HL-60 (cell line): ENCODE data around the gene ETNK2.

ENCODE experiments used
- DNase-seq, 2 experiments: peaks; one replicate each; pipeline ENCODE4 v3.0.0-alpha.2; 2010 to 2020; ENCODE audit warnings: low read depth in 1 of 2, low spot score in 1 of 2
- H3K27ac ChIP-seq: fragments of 250-450 bp; sonication (Bioruptor Pico); replicated peaks from 2 replicates; pipeline ENCODE4 v1.5.1; 2020; ENCODE audit warnings: mild to moderate bottlenecking, moderate library complexity
- H3K27me3 ChIP-seq: fragments of 250-450 bp; sonication (Bioruptor Pico); 2 replicates; pipeline ENCODE4 v1.5.1; 2021; ENCODE audit warnings: mild to moderate bottlenecking, moderate library complexity; ENCODE audit not compliant: insufficient read depth, poor library complexity, severe bottlenecking
- H3K4me3 ChIP-seq: replicated peaks from 2 replicates; pipeline ENCODE4 v1.5.1; 2011; ENCODE audit warnings: mild to moderate bottlenecking, control low read depth, low read length; ENCODE audit not compliant: insufficient read depth
- CTCF ChIP-seq: IDR thresholded peaks from one replicate; pipeline ENCODE4 v1.5.1; 2011; ENCODE audit warnings: low read length, control low read depth, inconsistent platforms; ENCODE audit not compliant: insufficient read depth
- GABPA ChIP-seq: IDR thresholded peaks from 2 replicates; pipeline ENCODE4 v1.6.1; 2012; ENCODE audit warnings: low read depth
- POLR2AphosphoS5 ChIP-seq: IDR thresholded peaks from 2 replicates; pipeline ENCODE4 v1.6.1; 2012; ENCODE audit warnings: low read depth
- REST ChIP-seq: IDR thresholded peaks from 2 replicates; pipeline ENCODE4 v1.6.1; 2012; ENCODE audit warnings: low read depth; ENCODE audit not compliant: insufficient replicate concordance
- SPI1 ChIP-seq: IDR thresholded peaks from 2 replicates; pipeline ENCODE4 v1.6.1; 2012; ENCODE audit warnings: low read depth, mild to moderate bottlenecking, borderline replicate concordance

The ETNK2 gene

GRCh38 chr1:204127597-204128242, 24.1 kb downstream of the ETNK2 start:
- Histone ChIP-seq H3K27me3 (no peaks in the 10 kb centered on the region), H3K27ac (no peak overlapping the region), H3K4me3 (no peak overlapping the region)
- DNase-seq = peak; percentile 28 to 47
- no peak for TF ChIP-seq GABPA
- TF ChIP-seq CTCF = peak; percentile 85

GRCh38 chr1:204126956-204127355, 24.9 kb downstream of the ETNK2 start:
- H3K27ac ChIP-seq = no peak overlapping the region
- no peaks in the 10 kb centered on the region for H3K27me3 ChIP-seq
- TF ChIP-seq REST (no peak), SPI1 (no peak), POLR2AphosphoS5 (no peak), CTCF (no peak), GABPA (no peak)

GRCh38 chr1:204126386-204126785, 25.5 kb downstream of the ETNK2 start:
- H3K27me3 ChIP-seq = no peaks in the 10 kb centered on the region
- no peak for DNase-seq
- H3K27ac ChIP-seq = no peak overlapping the region
- no peak for TF ChIP-seq GABPA
- no peak for TF ChIP-seq SPI1
- TF ChIP-seq REST = no peak
- no peak for TF ChIP-seq POLR2AphosphoS5
- TF ChIP-seq CTCF = no peak
- no peak overlapping the region for H3K4me3 ChIP-seq

More at GRCh38 chr1:204126956-204127355, 24.9 kb downstream of the ETNK2 start:
- H3K4me3 ChIP-seq = no peak overlapping the region
- DNase-seq = no peak

- no peak for DNase-seq
- Histone ChIP-seq H3K27me3 (no peaks in the 10 kb centered on the region), H3K4me3 (no peak overlapping the region), H3K27ac (no peak overlapping the region)
- no peak for TF ChIP-seq SPI1
- TF ChIP-seq POLR2AphosphoS5 = no peak
- TF ChIP-seq CTCF = no peak
- no peak for TF ChIP-seq REST
- no peak for TF ChIP-seq GABPA
Observed at GRCh38 chr1:204125759-204126351, 26.0 kb downstream of the ETNK2 start.
